Measurements from ENCODE around the gene STK10.

DNA sequence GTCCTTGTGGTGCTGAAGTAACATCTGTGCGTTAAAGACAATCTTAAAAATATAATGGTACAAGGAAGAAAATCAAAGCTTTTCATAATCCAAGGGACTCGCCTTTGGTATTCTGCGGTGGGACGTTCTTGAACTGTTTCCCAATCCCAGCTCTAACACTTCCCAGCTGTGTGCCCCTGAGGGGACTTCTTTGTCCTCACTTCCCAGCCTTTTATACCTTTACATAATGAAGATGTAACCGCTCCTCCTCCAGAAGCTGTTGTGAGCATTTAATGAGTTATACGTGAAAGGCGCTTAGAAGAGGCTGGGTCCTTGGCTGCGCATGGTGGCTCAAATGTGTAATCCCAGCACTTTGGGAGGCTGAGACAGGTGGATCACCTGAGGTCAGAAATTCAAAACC, 16.9 kb downstream of the STK10 start:
- TF ChIP-seq, protein P1, sequence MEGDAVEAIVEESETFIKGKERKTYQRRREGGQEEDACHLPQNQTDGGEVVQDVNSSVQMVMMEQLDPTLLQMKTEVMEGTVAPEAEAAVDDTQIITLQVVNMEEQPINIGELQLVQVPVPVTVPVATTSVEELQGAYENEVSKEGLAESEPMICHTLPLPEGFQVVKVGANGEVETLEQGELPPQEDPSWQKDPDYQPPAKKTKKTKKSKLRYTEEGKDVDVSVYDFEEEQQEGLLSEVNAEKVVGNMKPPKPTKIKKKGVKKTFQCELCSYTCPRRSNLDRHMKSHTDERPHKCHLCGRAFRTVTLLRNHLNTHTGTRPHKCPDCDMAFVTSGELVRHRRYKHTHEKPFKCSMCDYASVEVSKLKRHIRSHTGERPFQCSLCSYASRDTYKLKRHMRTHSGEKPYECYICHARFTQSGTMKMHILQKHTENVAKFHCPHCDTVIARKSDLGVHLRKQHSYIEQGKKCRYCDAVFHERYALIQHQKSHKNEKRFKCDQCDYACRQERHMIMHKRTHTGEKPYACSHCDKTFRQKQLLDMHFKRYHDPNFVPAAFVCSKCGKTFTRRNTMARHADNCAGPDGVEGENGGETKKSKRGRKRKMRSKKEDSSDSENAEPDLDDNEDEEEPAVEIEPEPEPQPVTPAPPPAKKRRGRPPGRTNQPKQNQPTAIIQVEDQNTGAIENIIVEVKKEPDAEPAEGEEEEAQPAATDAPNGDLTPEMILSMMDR (IDR thresholded peaks at IDR 0.05; ENCODE audit: insufficient read depth, low read depth, low read length) = no peak
- TF ChIP-seq EZH2 (IDR thresholded peaks at IDR 0.05; ENCODE audit: insufficient read depth, low read length) = no peak
